Activated T-helper 1 cell treated with anti-CD3 and anti-CD28 coated beads, Interleukin-2, amount 50 U/mL, for 16 hours (primary cell): ENCODE results near the gene QRFP.
A peak's percentile ranks its signal among the peaks of the same experiment; 100 is the strongest.

Source experiments
- DNase-seq, 2 donors: peaks; one replicate each; pipeline ENCODE4 v3.0.0-alpha.2; 2020; ENCODE audit warnings: low read depth in 1 of 2, low spot score in 1 of 2

The QRFP gene

GRCh38 chr9:130896233-130897014 lies at the start of gene QRFP:
QRFP (minus strand) TSS chr9:130896812; CDS start chr9:130893838, 2,974 bp downstream.
- DNase-seq: no peak

GRCh38 chr9:130945173-130945572 lies 48.6 kb upstream of the QRFP start:
- no peak for DNase-seq

GRCh38 chr9:130944510-130945058 lies 48.0 kb upstream of the QRFP start:
- no peak for DNase-seq

GRCh38 chr9:130943777-130944176 lies 47.2 kb upstream of the QRFP start:
- DNase-seq: no peak

GRCh38 chr9:130943221-130943620 lies 46.6 kb upstream of the QRFP start:
- DNase-seq: no peak

GRCh38 chr9:130942679-130943078 lies 46.1 kb upstream of the QRFP start:
- no peak for DNase-seq

- DNase-seq: no peak
Observed at GRCh38 chr9:130942084-130942483, 45.5 kb upstream of the QRFP start.

GRCh38 chr9:130940693-130941576 lies 44.3 kb upstream of the QRFP start:
- DNase-seq: peak; percentile 62

GRCh38 chr9:130940027-130940549 lies 43.5 kb upstream of the QRFP start:
- no peak for DNase-seq

- no peak for DNase-seq
Observed at GRCh38 chr9:130939405-130940026, 42.9 kb upstream of the QRFP start.

GRCh38 chr9:130938652-130939404 lies 42.2 kb upstream of the QRFP start, which contains the start of gene FIBCD1:
FIBCD1 (minus strand) TSS chr9:130939247; CDS start chr9:130938607, 640 bp downstream.
- no peak for DNase-seq

- no peak for DNase-seq
Observed at GRCh38 chr9:130938184-130938651, 41.6 kb upstream of the QRFP start.

- no peak for DNase-seq
Observed at GRCh38 chr9:130937146-130938076, 40.8 kb upstream of the QRFP start.

GRCh38 chr9:130936285-130937117 lies 39.9 kb upstream of the QRFP start:
- no peak for DNase-seq

GRCh38 chr9:130935648-130936271 lies 39.1 kb upstream of the QRFP start:
- no peak for DNase-seq

- DNase-seq: no peak
Observed at GRCh38 chr9:130934702-130935647, 38.4 kb upstream of the QRFP start.

- no peak for DNase-seq
Observed at GRCh38 chr9:130934246-130934645, 37.6 kb upstream of the QRFP start.
